Activated CD4-positive, alpha-beta T cell treated with anti-CD3 and anti-CD28 coated beads, Interleukin-2, amount 50 U/mL, for 48 hours (primary cell): ENCODE data around the gene SPATA46.
"Not testable (repeated sequence)": the region's sequence is repeated elsewhere in the genome, so short reads cannot be mapped to it uniquely, and the experiment has no call there.

Source experiments
- DNase-seq, 2 experiments: peaks; one replicate each; pipeline ENCODE4 v3.0.0-alpha.2; 2020

Gene SPATA46

DNA sequence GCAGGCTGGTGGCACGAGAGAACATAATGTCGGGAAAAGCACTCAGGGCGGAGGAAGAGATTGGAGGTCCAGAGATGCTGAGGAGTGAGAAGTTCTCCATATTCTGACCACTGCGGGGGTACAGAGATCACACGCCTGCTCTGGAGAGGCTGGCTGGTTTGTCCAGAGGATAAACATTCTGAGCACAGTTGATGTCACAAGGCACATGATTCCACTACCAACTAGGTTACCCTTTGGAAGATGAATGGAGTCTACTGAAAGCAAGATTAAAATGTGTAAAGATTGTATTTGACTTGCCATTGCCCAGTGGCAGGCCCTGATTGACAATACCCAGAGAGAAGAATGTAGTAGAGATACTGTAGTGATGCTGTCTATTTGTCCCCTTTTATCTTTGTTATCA is at the start of gene SPATA46:
TSS of gene SPATA46 (minus strand) at position 164 of the 400 bp plus-strand sequence. CDS start at position 100, 64 bp downstream.
- DNase-seq, result no peak

DNA sequence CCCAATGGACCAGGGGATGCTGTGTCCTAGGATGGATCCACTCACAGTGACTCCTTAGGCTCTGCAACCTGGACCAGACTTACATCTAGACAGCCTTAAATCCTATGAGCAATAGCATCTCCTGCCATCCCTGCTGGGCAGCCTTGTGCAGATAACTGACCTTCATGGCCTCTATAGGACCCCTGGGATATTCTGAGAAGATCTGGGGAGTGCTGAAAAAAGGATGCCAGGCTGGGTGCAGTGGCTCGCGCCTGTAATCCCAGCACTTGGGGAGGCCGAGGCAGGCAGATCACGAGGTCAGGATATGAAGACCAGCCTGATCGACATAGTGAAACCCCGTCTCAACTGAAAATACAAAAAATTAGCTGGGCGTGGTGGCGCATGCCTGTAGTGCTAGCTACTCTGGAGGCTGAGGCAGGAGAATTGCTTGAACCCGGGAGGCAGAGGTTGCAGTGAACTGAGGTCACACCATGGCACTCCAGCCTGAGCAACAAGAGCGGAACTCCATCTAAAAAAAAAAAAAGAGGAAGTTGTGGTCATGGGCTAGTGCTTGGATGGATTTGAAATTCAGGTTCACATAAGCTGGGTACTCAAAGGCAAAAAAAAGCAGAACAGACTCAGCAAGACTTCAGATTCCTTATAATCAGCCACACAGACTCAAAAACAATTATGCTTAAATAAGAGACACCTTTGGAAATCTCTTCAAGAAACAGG is 46.2 kb upstream of the SPATA46 start:
- no peak for DNase-seq

DNA sequence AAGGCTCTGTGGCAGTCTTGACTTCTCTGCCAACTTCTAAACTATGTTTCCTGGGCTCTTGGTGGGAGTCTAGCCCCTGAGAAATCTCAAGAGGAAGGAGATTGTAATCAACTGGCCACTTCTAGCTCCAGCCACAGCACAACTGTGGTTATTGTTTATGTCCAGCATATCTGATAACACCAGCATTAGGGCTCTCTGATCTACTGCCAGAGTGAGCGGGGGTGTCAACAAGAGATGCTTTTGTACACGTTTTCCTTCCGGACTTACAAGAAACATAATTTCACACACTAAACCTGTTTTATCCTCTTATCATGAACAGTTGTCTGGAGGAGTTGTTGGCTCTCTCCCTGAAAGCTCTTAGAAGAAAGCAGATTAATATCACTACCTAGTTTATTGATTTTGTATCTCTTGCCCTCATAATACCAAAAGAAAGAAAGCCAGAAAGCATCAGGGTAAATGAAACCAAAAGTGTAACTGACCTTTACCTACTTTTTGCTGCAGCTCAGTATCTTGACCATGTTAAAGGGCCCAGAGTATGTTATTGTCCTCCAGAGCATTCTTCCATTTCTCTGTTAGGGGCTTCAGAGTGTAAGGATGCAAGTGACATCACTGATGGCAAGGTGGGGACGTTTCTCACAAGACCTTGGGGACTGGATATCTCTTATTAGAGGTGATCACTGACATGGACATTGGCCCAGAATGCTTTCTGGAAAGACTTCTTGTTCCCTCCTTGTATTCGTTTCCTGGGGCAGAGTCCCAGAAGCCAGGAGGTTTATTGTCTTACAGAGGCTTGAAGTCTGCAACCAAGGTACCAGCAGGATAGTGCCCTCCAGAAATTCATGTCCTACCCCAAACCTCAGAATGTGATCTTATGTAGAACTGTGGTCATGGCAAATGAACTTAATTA is 44.9 kb upstream of the SPATA46 start:
- no peak for DNase-seq

DNA sequence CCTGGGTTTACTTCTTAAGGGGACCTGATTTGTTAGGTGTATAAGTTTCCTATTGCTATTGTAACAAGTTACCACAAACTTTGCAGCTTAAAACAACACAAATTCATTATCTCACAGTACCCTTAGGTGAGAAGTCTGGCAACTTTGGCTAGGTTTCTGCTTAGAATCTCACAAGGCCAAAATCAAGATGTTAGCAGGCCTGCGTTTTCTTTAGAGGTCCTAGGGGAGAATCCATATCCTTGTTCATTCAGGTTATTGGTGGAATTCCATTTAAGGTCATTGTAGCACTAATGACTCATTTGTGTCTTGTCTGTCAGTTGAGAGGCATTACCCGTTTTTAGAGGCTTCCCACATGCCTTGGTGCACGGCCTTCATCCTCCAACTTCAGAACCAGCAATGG is 43.5 kb upstream of the SPATA46 start:
- no peak for DNase-seq

DNA sequence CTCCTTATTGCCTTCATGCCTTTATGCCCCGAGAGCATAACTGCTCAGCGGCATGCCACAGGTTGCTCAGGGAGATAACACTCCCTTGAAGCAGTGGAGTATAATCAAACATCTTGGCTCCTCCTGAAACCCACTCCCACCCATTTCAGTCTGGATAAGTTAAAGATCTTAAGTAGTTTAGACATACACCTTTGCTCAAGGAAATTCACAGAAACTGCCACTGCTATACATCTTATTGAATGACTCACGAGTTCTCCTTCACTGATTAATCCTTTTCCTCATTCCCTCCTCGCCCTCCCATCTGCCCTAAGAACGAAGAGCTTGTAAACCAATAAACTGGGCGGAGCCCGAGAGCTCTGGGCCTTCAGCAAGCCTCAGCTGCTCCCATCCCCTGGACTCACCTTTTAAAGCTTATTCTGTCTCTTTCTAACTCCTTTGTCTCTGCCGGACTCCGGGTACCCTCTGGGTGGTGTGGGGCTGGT is 42.8 kb upstream of the SPATA46 start:
- DNase-seq, result not testable (repeated sequence)

DNA sequence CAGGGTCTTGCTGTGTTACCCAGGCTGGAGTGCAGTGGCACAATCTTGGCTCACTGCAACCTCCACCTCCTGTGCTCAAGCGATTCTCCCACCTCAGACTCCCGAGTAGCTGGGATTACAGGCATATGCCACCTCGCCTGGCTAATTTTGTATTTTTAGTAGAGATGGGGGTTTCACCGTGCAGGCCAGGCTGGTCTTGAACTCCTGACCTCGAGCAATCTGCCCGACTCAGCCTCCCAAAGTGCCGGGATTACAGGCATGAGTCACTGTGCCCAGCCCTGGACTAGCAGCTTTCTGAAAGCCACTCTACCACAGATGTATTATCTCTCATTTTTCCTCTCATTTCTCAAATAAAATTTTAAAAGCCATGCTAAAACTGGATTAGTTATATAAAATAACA is 41.9 kb upstream of the SPATA46 start:
- not testable (repeated sequence) for DNase-seq

- no peak for DNase-seq
Observed at GRCh38 chr1:162417650-162418049, 41.0 kb upstream of the SPATA46 start.

- DNase-seq, result no peak
Observed at GRCh38 chr1:162416909-162417308, 40.3 kb upstream of the SPATA46 start.

DNA sequence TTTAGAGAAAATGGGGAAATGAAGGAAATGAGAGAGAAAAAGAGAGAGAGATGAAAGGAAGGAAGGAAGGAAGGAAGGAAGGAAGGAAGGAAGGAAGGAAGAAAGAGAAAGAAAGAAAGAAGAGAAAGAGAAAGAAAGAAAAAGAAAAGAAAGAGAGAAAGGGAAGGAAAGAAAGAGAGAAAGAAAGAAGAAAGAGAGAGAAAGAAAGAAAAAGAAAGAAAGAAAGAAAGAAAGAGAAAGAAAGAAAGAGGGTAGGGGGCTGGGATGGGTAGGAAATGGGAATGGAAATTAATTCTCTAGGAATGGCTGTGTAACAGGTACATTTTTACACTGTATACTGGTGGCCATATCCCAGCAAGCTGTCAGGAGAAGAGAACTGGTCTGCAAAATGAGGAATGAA is 39.6 kb upstream of the SPATA46 start:
- no peak for DNase-seq

DNA sequence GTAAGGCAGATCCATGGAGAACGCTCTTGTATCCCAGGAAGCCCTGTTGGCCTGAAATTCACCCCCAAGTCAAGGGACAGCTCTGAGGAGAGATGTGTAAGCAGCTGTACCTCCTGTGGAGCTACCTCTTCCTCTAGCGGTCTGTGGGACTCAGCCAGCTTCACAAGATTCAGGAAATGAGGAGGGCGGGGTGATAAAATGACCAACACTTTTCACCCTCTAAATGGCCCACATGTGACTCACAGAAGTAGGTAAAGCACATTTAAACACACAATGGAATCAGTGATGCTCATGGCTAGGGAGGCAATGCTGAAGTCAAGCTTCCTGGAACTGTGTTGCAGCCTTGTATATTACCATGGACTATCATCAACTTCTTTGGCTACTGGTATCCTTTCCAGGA is 35.3 kb upstream of the SPATA46 start, which contains the start of gene SH2D1B:
TSS of gene SH2D1B (minus strand) at position 135 of the 400 bp plus-strand sequence. CDS start at position 15, 120 bp downstream.
- DNase-seq, result no peak

GRCh38 chr1:162407539-162407938 is 30.9 kb upstream of the SPATA46 start:
- DNase-seq, result no peak

DNA sequence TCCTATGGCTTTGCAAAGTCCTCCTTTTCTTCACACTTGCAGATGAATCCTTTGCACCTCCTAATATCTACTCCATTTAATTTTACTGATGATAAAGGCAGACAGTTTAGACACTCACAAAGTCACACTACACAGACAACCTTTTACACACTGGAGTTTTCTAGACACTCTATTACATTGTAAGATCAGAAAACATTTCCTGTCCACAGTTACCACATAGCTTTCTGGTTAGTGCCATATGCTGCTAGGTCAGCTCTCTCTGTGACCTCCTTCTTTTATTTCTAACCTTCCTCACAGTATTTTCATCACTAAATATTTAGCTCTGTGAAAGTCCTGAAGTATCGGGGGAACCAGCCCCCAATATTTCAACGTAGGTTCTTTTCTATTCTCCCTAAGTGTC is 30.2 kb upstream of the SPATA46 start:
- no peak for DNase-seq

DNA sequence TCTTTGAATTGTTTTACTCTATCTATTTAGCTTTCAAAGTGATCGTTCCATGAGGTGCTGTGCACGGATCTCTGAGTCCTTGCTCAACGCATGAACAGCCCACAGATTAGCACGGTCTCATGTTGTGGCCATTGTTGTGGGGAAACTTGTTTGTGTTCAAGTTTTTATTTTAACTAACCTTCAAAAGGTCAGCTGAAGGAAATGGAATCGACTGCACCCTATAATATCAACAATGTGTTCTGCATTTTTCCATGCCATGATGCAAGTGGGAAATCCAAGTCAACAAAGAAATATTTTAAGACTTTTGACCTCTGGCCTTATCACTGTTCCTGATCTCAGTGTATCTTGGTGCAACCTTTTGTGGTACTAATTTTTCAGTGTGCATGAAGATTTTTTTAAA is 29.1 kb upstream of the SPATA46 start:
- no peak for DNase-seq

DNA sequence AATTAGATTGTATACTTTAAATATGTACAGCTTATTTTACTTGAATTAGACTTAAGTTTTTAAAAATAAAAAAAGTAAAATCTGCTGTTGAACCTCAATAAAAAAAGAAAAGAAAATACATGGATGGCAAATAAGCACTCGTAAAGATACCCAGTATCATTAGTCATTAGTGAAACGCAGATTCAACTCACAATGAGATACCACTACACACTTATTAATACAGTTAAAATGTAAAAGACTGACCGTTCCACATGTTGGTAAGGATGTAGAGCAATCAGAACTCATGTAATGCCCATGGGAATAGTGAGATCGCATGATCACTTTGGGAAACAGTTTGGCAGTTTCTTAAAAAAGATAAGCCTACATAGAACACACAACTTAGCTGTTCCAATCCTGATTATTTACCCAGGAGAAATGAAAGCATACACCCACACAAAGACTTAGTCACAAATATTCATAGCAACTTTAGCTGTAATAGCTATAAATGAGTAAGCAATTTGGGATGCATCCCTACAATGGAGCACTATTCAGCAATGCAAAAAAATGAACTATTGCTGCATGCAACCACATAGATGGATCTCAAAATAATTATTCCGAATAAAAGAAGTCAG is 28.0 kb upstream of the SPATA46 start:
- DNase-seq, result no peak

DNA sequence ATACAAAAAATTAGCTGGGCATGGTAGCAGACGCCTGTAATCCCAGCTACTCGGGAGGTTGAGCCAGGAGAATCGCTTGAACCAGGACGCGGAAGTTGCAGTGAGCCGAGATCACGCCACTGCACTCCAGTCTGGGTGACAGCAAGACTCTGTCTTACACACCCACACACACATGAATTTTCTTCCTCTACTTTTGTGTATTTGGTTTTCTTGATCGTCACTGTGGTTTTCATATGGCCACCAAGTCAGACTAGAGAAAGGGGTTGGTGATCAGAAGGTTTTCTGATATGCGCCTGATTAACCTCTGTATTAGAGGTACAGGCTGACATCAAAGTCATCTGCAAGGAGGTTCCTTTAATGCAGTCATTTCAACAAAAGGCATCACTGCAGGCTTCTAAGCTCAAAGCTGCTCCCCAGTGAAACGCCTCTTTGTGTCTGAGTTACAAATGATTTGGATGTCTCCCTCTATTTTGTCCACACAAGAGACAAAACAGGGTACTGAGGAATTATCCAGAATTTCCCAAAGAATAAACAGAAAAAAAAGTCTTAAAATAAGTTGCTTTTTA is 24.2 kb upstream of the SPATA46 start:
- no peak for DNase-seq

GRCh38 chr1:162398999-162399580 is 22.4 kb upstream of the SPATA46 start:
- no peak for DNase-seq

GRCh38 chr1:162397943-162398560 is 21.4 kb upstream of the SPATA46 start:
- DNase-seq, result no peak

GRCh38 chr1:162397039-162397448 is 20.4 kb upstream of the SPATA46 start:
- DNase-seq, result no peak

DNA sequence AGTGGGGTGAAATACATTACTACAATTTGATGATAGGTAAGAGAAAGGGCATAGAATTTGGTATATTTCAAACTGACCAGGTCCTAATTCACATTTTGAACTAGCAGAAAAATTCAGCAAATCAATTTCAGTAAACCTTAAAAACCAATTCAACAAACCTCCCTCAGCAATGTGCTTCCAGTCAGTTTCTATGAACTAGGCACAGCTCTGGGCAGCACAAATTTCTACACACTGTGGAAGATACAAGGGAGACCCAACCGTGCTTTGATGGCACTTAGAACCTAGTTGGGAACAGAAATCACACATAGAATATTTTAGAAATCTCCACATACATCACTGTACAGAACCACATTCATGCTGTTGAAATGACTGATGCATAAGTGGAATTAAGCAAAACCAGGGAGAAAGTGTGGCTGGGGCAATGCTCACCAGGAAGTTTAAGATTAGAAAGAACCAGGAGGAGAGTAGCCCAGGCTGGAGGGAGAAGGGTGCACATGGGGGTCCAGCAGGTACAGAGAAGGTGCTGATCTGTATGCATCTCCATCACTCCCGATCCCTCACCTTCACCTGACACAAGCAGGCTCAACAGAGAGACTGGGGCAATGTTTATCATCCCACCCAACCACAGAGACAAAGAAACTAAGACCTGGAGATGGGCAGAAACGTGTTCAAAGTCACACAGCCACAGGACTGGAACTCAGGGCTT is 19.7 kb upstream of the SPATA46 start:
- DNase-seq, result no peak

DNA sequence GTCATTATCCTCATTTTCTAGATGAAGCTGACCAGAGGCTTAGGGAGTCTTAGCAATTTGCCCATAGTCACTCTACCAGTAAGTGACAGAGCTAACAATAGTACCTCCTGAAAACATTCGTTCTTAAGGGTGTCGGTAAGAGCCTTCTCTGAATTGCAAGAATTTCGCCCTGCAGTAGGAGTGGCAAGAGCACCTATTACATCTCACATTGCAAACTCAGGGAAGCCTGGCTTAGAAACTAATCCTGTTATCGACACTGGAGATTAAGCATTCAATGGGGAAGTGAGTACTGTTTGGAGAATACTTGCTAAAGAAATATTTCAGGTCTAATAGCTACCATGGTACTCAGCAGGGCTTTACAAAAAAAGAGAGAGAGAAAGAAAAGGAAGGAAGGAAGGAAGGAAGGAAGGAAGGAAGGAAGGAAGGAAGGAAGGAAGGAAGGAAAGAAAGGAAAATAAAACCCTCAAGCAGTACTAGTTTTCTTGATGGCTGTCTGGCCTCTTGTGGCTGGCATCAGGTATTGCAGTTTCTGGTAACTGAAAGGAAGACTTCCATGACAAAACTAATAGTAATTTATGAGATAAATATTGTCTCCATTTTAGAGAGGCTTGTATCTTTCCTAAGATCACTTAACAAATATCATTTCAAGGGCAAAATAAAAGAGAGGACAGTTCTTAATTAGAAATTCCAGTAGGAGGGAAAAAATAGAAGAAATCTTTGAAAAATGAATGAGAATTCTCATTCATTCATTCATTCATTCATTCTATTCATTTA is 15.3 kb upstream of the SPATA46 start:
- peak in 1 of 2 experiments; percentile 8 for DNase-seq
